Gastrocnemius medialis (tissue), 4 donors: Measurements from ENCODE around the gene RASA3. TPM values are rescaled to one million over a fixed set of nuclear protein-coding genes. Genes with fewer than 3 reads are reported as not detected.
"Not testable (repeated sequence)": the region's sequence is repeated elsewhere in the genome, so short reads cannot be mapped to it uniquely, and the experiment has no call there.

ENCODE experiments used
- ATAC-seq, 2 donors: fragments of 150-250 bp; one replicate each; pipeline ENCODE4 v1.9.1; 2016
- DNase-seq, 2 donors: peaks; one replicate each; pipeline ENCODE4 v3.0.0-alpha.2; 2019
- H3K27ac ChIP-seq, 4 donors: fragments of 200-600 bp; sonication (generic); 1 replicate in 1 of 4; 2 replicates in 3 of 4; pipeline ENCODE4 v1.5.1; 2016 to 2018; ENCODE audit warnings: mild to moderate bottlenecking in 2 of 4, moderate library complexity in 1 of 4
- H3K27me3 ChIP-seq, 3 donors: fragments of 200-600 bp; sonication (generic) in 2 of 3; 1 replicate in 1 of 3; 2 replicates in 2 of 3; pipeline versions ENCODE4 v1.5.1 to v1.6.0; 2016 to 2019; ENCODE audit warnings: mild to moderate bottlenecking in 1 of 3, moderate library complexity in 1 of 3
- H3K36me3 ChIP-seq, 2 donors: fragments of 200-600 bp; sonication (generic) in 1 of 2; one replicate each; pipeline ENCODE4 v1.5.1; 2017 to 2018
- H3K4me1 ChIP-seq, 2 donors: fragments of 200-600 bp; sonication (generic) in 1 of 2; one replicate each; pipeline ENCODE4 v1.5.1; 2016 to 2017; ENCODE audit warnings: mild to moderate bottlenecking in 2 of 2
- H3K4me3 ChIP-seq, 4 donors: fragments of 200-600 bp; sonication (generic) in 3 of 4; 1 replicate in 1 of 4; 2 replicates in 3 of 4; pipeline ENCODE4 v1.5.1; 2016 to 2019; ENCODE audit warnings: mild to moderate bottlenecking in 2 of 4
- H3K9me3 ChIP-seq, 3 donors: fragments of 200-600 bp; sonication (generic) in 2 of 3; 1 replicate in 1 of 3; 2 replicates in 2 of 3; pipeline ENCODE4 v1.5.1; 2016 to 2019
- POLR2A ChIP-seq, 2 donors: fragments of 450-650 bp; IDR thresholded peaks; one replicate each; pipeline ENCODE4 v1.6.1; 2017; ENCODE audit warnings: antibody characterized with exemption in 2 of 2, mild to moderate bottlenecking in 2 of 2, moderate library complexity in 2 of 2
- in situ Hi-C, 4 donors: fragments of 200-750 bp; cut with MboI; loops; one replicate each; pipeline versions ENCODE4 v1.15.0 to v1.8.0; 2017; ENCODE audit warnings: low sequenced_read_pairs in 4 of 4
- intact Hi-C: fragments of 100-400 bp; cut with DNase I; formaldehyde crosslinking; loops from one replicate; pipeline ENCODE4 v1.15.1; 2023; ENCODE audit warnings: low total_unique reads
- total RNA-seq, 4 donors: library from RNA; depleted of rRNA; stranded (reverse); fragments of >200 nt; gene quantifications; one replicate each; pipeline versions ENCODE4 v1.1.0 to v1.2.3, GENCODE V29; 2016
- TF ChIP-seq, protein P1 (sequence below), 5 experiments: fragments of 450-650 bp in 3 of 5; fragments of 200-600 bp in 2 of 5; sonication (generic) in 2 of 5; IDR thresholded peaks in 4 of 5; conservative IDR thresholded peaks in 1 of 5; 1 replicate in 4 of 5; 2 replicates in 1 of 5; pipeline ENCODE4 v1.5.1; 2016 to 2019; ENCODE audit warnings: antibody characterized with exemption in 5 of 5, mild to moderate bottlenecking in 3 of 5, moderate library complexity in 3 of 5

The RASA3 gene, protein sequence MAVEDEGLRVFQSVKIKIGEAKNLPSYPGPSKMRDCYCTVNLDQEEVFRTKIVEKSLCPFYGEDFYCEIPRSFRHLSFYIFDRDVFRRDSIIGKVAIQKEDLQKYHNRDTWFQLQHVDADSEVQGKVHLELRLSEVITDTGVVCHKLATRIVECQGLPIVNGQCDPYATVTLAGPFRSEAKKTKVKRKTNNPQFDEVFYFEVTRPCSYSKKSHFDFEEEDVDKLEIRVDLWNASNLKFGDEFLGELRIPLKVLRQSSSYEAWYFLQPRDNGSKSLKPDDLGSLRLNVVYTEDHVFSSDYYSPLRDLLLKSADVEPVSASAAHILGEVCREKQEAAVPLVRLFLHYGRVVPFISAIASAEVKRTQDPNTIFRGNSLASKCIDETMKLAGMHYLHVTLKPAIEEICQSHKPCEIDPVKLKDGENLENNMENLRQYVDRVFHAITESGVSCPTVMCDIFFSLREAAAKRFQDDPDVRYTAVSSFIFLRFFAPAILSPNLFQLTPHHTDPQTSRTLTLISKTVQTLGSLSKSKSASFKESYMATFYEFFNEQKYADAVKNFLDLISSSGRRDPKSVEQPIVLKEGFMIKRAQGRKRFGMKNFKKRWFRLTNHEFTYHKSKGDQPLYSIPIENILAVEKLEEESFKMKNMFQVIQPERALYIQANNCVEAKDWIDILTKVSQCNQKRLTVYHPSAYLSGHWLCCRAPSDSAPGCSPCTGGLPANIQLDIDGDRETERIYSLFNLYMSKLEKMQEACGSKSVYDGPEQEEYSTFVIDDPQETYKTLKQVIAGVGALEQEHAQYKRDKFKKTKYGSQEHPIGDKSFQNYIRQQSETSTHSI
- total RNA-seq = 10 to 100 TPM in 2 of 4 donors, 1 to 10 TPM in 2; 3.4 to 22.2 (median 10.8) TPM

DNA sequence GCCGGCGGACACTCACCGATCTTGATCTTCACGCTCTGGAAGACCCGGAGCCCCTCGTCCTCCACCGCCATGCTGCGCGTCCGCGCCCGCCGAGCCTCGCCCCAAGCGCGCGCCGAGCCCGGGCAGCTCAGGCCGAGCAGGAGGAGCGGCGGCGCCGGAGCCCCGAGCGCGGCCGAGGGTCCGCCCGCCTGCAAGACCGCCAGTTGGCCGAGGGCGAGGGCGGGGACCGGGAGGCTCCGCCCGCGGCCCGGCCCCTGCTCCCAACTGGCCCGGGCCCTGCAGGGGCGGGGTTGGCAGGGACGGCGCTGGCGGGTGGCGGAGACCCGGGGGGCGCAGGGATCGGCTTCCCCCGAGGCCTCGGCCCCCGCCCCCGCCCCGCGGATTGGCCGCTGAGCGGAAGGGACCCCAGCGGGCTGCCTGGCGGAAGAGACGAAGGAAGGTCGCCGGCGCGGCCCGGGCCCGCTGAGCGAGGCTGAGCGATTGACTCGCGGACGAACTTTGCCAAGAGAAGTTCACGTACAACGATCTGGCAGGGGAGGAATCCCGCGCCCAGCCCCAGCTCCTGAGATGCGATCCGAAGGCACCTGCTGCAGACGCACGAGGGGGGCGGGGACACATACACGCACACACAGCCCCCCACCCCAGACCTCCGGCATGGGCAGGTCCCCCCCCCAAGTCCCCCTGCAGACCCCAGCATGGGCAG, at the start of gene RASA3:
Gene RASA3 (minus strand): TSS at position 205 of the 703 bp plus-strand sequence. CDS start 134 bp downstream, at position 71.
- Histone ChIP-seq H3K27me3 (no peaks in the 10 kb centered on the region), H3K4me1 (peaks cover 33 to 39% of the 10 kb centered on the region in 2 donors), H3K9me3 (no peaks in the 10 kb centered on the region), H3K36me3 (no peaks in the 10 kb centered on the region), H3K27ac (peak within 1 kb of the TSS; percentile 90 to 95 (median 92)), H3K4me3 (peak within 1 kb of the TSS; percentile 72 to 96 (median 79))
- DNase-seq (peak; percentile 58 to 66), ATAC-seq (peak; percentile 45 to 54)
- intact Hi-C loops (loop anchor here (1.0 to 10.0 kb wide), 3 partner anchors 67 to 298 kb away; no protein-coding TSS in a partner anchor), in situ Hi-C loops (no loop called here)
- TF ChIP-seq, protein P1, sequence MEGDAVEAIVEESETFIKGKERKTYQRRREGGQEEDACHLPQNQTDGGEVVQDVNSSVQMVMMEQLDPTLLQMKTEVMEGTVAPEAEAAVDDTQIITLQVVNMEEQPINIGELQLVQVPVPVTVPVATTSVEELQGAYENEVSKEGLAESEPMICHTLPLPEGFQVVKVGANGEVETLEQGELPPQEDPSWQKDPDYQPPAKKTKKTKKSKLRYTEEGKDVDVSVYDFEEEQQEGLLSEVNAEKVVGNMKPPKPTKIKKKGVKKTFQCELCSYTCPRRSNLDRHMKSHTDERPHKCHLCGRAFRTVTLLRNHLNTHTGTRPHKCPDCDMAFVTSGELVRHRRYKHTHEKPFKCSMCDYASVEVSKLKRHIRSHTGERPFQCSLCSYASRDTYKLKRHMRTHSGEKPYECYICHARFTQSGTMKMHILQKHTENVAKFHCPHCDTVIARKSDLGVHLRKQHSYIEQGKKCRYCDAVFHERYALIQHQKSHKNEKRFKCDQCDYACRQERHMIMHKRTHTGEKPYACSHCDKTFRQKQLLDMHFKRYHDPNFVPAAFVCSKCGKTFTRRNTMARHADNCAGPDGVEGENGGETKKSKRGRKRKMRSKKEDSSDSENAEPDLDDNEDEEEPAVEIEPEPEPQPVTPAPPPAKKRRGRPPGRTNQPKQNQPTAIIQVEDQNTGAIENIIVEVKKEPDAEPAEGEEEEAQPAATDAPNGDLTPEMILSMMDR (IDR thresholded peaks at IDR 0.05 in 4 of 5, conservative IDR thresholded peaks at IDR 0.05 in 1 of 5) = no peak
- TF ChIP-seq POLR2A (IDR thresholded peaks at IDR 0.05) = peak; percentile 90 to 92

DNA sequence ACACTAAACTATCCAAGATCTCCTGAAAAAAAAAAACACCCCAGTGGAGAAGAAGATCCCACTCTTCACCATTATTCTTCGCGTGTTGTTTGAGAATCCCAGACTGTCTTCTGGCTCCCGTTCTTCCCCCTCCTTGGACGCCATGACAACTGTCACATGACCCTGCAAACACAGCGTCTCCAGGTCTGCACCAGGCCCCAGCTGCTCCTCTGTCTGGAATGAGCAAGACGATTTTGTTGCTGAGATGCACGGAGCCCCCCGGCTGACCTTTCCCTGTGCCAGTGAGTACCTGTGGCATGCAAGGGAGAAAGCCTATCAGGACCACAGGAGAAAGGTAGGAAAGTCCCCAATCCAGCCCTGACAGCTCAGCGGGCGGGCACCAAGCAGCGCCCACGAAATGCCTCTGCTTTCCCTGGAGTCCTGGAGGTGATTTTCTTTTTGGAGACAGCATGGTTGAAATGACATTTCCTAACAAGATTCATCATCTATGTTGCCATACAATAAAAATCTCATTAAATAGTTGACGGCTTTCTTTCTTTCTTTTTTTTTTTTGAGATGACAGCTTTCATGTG, 46.8 kb upstream of the RASA3 start, which contains the start of gene CFAP97D2:
Gene CFAP97D2 (plus strand): TSS at position 171 of the 572 bp plus-strand sequence. CDS start 74 bp downstream, at position 245.
- H3K4me3 ChIP-seq = no peak within 1 kb of the TSS
- peaks cover 7 to 20% (median 15%) of the 10 kb centered on the region in 3 donors for H3K27me3 ChIP-seq
- TF ChIP-seq, protein P1 (IDR thresholded peaks at IDR 0.05 in 4 of 5, conservative IDR thresholded peaks at IDR 0.05 in 1 of 5) = no peak
- no peak for TF ChIP-seq POLR2A (IDR thresholded peaks at IDR 0.05)
- no peak for ATAC-seq
- no peak within 1 kb of the TSS for H3K27ac ChIP-seq
- intact Hi-C loops (no loop called here), in situ Hi-C loops (no loop called here)
- H3K4me1 ChIP-seq = no peaks in the 10 kb centered on the region
- DNase-seq = no peak
- H3K36me3 ChIP-seq = no peaks in the 10 kb centered on the region
- H3K9me3 ChIP-seq = no peaks in the 10 kb centered on the region

DNA sequence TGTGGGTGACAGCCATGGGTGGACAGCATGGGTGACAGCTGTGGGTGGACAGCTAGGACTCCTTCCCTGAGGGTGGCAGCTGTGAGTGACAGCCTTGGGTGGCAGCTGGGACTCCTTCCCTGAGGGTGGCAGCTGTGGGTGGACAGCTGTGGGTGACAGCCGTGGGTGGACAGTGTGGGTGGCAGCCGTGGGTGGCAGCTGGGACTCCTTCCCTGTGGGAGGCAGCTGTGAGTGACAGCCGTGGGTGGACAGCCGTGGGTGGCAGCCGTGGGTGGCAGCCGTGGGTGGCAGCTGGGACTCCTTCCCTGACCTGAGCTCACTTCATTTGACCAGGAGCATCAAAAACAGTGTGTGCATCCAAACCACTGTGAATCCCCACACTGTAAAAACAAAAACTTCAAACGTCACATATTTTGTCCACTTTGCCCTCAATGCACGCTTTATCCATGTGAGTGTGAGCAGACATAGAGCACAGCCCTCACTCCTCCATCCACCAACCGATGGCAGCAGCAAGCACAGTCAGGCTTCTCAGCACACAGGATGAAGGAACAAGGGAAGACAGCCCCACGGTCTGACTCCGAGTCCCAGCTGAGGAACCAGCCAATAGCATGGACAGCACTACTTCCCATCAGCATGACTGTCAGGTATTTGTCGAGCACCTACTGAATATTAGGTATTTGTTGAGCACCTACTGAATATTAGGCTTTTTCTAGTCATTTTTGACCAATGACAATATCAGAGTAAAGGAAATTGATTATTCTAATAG, 45.0 kb upstream of the RASA3 start:
- in situ Hi-C loops = no loop called here
- intact Hi-C loops = no loop called here
- no peak for ATAC-seq

DNA sequence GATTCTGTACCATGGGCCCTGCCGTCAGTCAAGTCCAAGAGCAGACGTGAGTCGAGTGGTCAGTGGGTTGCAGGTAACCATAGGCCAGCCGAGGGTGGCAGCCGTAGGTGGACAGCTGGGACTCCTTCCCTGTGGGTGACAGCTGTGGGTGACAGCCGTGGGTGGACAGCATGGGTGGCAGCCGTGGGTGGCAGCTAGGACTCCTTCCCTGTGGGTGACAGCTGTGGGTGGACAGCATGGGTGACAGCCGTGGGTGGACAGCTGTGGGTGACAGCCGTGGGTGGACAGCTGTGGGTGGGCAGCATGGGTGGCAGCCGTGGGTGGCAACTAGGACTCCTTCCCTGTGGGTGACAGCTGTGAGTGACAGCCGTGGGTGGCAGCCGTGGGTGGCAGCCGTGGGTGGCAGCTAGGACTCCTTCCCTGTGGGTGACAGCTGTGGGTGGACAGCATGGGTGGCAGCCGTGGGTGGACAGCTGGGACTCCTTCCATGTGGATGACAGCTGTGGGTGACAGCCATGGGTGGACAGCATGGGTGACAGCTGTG, 44.0 kb upstream of the RASA3 start:
- H3K4me3 ChIP-seq, H3K4me1 ChIP-seq, DNase-seq, H3K9me3 ChIP-seq, in situ Hi-C loops, ATAC-seq, intact Hi-C loops, H3K27ac ChIP-seq, H3K36me3 ChIP-seq: not testable (repeated sequence)
- H3K27me3 ChIP-seq = peaks cover 7 to 20% (median 15%) of the 10 kb centered on the region in 3 donors

More for the DNA sequence above, 45.0 kb upstream of the RASA3 start:
- no peaks in the 10 kb centered on the region for H3K36me3 ChIP-seq
- H3K4me3 ChIP-seq = no peak overlapping the region
- no peaks in the 10 kb centered on the region for H3K9me3 ChIP-seq
- no peaks in the 10 kb centered on the region for H3K4me1 ChIP-seq
- no peak for DNase-seq
- H3K27me3 ChIP-seq = peaks cover 7 to 20% (median 15%) of the 10 kb centered on the region in 3 donors
- TF ChIP-seq POLR2A (IDR thresholded peaks at IDR 0.05) = no peak
- TF ChIP-seq, protein P1 (IDR thresholded peaks at IDR 0.05 in 4 of 5, conservative IDR thresholded peaks at IDR 0.05 in 1 of 5) = no peak
- no peak overlapping the region for H3K27ac ChIP-seq
